CD4-positive, alpha-beta T cell treated with Interleukin-2 at 100 ng/mL for 4 hours (primary cell): Measurements from ENCODE around the gene RPS6KA2.

Experiments
- DNase-seq: peaks from one replicate; pipeline ENCODE4 v3.0.0-alpha.2; 2020; ENCODE audit warnings: low spot score

Gene RPS6KA2

GRCh38 chr6:166572370-166573261 is 54.4 kb downstream of the RPS6KA2 start:
- no peak for DNase-seq

- no peak for DNase-seq
Observed at GRCh38 chr6:166570929-166571713, 55.9 kb downstream of the RPS6KA2 start.

GRCh38 chr6:166569206-166569605 is 57.8 kb downstream of the RPS6KA2 start:
- DNase-seq = no peak

- DNase-seq = no peak
Observed at GRCh38 chr6:166567813-166568212, 59.2 kb downstream of the RPS6KA2 start.

DNA sequence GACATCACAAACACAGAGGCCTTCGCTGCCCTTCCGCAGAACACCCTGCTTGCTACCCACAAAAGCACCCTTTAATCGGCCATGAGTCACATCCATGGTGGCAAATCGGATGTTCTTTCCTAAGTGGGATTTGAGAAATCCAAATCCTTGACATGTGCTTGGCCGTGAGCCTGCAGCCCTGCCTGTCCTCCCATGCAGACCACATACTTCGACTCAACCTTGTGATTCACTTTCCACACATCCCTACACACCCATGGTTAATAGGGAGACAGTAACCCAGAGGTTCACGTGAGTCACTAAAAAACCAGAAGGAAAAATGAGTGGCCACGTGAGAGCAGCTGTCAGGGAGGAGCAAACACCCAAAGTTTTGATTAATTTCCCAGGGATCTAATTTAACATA is 59.9 kb downstream of the RPS6KA2 start:
- no peak for DNase-seq

DNA sequence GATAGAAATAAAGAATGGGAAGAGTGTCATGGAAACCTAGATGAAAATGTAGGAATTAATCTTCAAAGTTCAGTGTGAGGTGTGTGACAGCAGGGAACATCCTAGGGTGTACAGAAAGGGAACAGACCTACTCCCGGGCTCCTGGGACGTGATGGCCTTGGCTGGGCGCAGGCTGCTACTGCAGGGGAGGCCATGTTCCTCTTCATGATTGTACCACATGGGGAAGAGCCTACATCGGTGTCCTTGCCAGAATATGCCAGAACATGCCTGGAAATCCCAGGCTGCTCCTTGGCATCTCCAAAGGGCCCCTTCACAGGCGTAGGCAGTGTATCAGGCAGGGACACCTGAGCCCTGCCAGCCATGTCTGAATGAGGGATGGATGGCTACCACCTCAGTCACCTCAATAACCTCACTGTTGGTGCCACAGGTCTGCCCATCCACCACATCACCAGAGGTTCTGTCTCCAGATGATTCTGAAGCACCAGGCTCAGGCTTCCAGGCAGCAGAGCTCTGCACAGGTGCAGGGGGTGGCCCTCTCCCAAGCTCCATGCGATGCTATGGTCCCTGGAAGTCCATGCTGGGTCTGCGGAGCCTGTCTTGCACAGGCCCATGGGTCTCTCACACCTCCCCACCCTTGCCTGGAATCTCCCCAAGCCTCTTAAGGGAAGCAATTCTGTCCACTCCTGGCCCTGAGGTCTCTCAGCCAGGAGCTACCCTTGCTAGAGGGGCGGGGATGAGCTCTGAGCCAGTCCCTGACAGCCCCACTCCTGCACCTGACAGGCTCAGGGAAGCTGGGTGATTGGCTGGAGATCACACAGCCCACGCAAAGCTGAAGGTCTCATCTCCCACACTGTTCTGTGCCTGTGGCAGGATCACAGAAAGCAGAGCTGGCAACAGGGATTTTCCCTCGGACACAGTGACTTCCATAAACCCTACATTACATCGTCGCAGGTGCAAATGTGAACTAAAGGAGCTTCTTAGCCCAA is 60.7 kb downstream of the RPS6KA2 start:
- no peak for DNase-seq

DNA sequence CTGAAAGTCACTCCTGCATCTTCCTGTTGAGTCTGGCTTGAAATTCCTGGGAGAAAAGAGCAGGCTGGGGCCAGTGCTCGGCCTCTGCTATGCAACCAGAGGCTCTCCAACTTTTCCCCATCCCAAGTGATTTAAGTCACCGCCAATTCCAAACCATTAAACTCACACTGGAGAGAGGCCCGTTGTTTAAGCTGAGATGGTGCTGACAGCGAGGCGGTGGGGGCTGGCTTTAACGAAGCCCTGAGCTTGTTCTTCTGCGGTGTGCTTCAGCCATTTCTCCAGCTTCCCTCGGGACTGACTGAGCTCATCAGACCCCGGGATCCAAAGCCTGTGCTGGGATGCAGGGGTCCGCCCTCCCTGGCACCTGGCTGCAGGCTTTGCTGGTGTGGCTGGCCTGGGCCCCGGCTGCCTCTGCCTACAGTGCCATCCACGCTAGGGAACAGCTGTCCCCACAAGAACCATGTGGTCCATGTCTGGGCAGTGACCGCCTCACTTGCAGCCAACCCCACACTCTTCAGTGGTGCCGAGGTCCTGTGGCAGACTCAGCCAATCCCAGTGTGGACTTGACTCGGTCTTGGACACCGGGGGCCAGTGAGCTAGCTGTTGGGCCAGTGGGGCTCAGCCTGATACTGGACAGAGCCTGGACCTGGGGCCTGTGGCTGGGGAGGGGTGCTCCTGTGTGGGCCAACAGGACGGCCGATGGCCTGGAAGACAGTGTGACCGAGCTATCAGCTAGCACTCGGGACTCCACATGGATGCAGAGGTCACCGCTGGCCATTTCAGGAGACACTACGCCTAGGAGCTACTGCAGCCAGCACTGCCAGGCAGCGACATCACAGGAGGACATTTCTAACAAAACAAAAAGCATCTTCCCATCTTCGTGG is 61.7 kb downstream of the RPS6KA2 start:
- no peak for DNase-seq

DNA sequence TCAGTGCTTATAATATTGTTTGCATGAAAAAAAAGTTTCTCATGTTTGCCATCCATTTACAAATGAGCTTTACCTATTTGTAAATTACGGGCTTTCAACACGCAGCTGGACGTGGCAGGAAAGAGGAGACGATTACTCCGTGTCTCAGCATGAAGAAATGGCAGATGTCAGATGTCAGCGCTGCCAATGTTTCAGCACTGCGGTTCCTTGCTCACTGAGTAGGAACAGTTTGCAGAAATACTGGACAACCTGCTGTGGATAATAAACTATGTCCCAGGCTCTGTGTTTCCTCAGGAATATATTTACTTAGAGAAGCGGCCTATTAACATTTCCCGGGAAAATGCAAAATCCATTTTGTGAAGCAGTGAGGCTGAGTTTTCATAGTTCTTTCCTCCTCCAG is 63.2 kb downstream of the RPS6KA2 start:
- no peak for DNase-seq

DNA sequence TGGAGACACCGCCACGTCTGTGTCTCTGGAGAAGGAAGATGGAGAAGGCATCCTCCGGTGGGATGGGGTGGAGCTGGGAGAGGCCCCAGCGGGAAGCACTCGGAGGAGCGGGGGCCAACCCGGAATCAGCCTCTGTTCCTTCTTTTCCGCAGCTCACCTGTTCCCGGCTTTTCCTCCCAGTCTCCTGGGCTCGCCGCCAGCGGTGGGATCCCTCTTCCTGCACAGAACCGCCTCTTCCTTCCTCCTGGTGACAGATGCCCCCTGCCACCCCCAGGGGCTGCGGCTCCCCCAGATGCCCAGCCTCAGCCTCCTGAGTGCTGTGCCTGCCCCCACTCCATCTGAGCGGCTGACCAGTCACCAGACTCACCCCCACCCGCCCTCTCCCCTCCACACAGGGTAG is 63.9 kb downstream of the RPS6KA2 start:
- DNase-seq = no peak

DNA sequence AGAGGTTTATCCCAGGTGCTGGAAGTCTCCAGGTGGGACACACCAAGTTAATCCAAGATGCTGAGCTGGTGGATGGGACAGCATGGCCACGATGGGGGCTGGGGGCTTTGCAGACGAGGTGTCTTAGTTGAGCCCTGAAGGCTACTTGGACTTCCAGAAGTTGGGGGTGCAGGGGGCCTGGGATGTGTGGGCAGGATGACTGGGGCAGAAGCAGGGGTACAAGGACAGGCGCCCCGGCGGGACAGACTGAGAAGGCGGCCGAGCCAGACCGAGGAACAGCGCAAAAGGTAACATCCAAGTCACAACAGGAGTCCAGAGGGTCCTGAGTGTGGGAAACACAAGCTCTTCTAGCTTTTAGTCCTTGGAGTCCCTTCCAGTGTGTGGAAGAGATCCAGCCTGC is 64.3 kb downstream of the RPS6KA2 start:
- DNase-seq = no peak

GRCh38 chr6:166561771-166562359 is 65.2 kb downstream of the RPS6KA2 start:
- no peak for DNase-seq

DNA sequence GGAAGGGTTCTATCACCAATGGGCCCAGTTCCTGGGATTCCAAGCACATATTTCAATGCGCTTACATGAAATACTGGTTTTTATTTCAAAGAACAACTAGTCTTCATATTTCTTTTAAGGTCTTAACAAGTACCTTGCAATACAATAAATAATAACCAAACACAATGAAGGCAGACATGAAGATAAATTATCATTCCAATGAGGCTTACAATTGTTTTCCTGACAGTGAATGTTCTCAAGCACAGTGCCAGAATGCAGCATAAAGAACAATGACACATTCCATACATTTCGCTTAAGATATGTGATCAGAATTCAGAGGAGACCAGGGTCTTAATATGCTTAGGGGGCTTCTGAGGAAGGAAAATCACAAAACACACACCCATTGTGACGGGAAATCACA is 66.8 kb downstream of the RPS6KA2 start:
- no peak for DNase-seq

DNA sequence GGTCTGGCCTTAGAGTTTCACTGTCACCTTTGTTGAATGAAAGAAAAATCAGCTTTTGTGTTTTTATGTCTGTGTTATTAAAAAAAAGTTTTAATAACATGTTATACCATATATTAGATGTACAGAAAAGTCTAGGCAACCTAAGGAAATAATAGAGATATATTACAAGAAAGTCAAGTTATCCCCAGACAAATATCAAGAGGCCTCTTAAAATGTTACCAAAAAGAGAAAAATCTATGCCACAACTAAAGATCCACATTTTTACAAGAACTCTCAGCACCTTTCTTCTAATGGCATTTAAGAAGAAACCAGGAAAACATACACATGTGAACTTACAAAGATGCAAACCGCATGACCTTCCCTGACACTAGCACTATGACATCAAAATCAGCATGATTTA is 67.4 kb downstream of the RPS6KA2 start:
- DNase-seq = no peak

DNA sequence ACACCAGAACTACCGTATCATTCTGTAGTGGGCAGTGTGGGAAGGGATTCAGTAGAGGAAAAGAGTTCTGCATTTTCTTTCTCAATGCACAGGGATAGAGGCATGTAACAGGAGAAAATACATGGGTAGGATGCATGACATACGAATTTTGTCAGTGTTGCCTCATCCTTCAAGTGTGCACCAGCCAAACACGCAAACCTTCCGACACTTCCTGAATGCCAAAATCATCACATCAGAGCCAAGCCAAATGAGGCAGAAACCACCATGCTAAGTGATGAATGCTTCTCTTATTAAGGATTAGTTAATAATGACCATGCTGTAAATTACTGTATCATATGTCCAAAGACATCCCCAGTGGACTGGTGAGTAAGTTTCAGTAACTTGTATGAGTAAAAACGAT is 67.8 kb downstream of the RPS6KA2 start:
- DNase-seq = no peak

DNA sequence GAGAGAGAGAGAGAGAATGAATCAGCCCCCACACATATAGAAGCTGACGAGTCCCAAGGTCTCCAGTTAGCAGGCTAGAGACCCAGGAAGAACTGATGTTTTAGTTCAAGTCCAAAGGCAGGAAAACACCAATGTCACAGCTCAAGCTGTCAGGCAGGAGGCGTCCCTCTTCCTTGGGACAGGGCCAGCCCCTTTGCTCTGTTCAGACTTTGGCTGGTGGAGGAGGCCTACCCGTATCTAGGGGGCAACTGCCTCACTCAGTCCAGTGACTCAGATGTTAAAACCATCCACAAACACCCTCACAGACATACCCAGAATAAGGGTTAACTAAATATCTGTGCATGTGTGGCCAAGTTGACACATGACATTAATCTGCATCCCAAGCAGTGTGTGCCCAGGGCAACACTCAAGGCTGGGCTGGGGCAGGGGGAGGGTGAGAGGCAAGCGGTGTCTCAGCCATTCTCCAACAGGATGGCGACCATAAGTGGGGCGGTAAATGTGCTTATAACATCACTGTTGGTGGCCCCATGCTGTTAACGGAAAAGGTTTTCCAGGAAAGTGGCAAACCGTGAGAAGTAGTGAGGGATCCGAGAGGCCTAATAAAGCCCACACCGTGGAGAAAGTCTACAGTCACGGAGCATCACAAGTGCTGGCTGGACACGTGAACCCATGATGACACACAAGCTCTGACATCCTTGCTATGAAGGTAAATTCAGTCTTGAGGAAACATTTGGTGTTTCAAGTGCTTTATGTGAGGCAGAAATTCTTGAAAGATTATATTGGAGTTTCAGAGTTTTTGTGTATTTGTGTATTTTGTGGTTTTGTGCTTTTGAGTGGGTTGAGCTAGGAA is 68.7 kb downstream of the RPS6KA2 start:
- DNase-seq = no peak

- DNase-seq = no peak
Observed at GRCh38 chr6:166556863-166557322, 70.2 kb downstream of the RPS6KA2 start.

DNA sequence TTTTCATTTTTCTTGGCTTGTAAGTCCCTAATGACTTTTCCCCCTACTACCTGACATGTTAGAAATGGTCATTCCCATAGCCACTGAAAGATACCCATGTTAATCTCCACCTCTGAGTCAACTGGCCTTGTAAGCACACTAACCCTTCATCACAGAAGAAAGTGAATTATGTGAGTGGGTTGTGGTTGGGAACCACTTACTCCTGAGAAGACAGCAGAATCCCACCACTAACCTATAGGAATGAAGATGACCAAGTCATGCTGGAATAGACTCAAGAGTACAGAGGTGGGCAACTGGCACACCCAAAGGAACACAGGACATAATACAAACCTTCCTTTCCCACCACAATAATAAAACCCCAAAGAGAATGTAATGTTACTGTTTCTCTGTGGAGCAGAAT is 70.7 kb downstream of the RPS6KA2 start:
- DNase-seq = no peak

- DNase-seq = no peak
Observed at GRCh38 chr6:166555086-166555485, 72.0 kb downstream of the RPS6KA2 start.

DNA sequence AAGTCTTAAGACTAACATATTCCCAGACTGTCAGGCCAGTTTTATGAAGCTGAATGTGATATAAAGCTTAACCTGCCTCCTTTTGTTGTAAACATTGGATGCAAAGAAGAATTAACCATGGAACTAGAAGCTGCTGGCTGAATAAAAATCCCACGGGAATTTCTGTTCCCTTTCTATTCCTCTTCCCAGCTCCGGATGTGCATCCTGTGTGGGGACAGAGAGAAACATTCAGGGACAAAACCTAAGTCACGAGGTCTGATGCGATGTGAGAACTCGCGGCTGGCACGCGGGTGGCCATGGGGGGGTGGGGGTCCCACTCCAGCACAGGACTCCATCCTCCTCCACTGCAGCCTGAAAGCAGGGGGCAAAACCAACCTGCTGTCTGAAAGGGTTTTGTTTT is 72.7 kb downstream of the RPS6KA2 start:
- DNase-seq = no peak
